HG03139 (cell line): ENCODE results near the gene FAM98C.

Experiments used
- ATAC-seq: cut with Tn5 transposase; IDR thresholded peaks from one replicate; pipeline ENCODE4 v1.9.1; 2021; ENCODE audit not compliant: unreplicated experiment

FAM98C gene

DNA sequence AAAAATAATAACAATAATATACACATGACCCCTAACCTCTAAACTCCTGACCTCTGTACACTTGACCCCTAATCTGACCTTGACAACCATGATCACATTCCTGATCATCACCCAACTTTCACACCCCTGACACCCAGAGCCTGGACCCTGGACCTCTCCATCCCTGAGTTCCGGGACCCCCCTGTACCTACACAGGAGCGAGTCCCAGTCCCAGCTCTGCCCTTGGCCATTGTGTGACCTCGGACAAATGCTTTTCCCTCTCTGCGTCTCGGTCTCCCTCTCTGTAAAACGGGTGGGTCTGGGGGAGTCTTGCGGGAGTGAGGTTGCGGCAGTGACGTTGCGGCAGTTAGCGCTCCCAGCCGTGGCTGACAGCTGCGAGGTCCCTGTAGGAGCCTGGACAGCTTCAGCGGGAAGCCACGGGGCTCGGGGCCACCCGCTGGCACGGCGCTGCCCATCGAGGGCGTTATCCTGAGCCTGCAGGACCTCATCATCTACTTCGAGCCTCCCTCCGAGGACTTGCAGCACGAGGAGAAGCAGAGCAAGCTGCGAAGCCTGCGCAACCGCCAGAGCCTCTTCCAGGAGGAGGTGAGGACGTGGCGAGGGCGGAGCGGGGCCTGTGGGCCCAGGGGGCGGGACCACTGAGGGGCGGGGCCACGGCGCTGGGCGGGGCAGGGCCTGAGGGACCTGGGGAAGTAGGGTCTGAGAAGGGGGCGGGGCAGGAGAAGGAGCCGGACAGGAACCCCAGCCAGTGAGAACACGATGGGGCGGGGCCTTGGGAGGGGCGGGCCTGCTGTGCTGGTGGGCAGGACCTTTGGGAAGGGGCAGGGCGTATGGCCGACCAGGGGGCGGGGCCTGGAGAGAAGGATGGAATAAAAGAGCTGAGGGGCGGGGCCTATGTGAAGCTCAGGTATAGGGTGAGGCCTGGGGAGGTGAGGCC is 49.8 kb downstream of the FAM98C start:
- ATAC-seq, result no peak

DNA sequence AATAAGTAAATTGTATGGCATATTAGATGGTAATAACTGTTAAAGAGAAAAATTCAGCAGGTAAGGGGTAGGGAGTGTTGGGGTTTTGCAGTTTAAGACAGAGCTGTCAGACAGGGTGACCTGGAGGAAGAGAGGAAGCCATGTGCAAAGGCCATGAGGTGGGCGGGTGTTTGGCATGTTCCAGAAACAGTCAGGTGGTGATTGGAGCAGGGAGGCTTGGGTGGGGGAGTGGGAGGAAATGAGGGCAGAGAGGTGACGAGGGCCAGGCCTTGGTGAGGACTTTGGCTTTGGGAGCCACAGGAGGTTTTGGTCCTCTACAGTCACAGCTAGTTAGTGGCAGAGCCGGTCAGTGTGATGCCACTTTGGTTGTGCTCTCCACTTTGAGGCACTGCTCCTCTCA is 50.7 kb downstream of the FAM98C start:
- no peak for ATAC-seq

DNA sequence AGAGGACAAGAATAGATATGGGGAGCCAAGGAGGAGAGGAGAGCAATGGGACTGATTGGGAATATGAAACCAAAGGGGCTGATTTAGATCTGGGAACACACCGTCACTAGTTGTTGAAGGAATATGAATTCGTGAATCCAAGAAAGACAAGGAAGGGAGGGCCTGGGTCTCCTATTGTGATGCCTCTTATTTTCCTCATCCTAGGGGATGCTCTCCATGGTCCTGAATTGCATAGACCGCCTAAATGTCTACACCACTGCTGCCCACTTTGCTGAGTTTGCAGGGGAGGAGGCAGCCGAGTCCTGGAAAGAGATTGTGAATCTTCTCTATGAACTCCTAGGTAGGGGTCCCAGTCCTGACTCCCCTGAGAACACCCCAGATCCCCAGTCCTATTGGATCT is 52.1 kb downstream of the FAM98C start:
- no peak for ATAC-seq

DNA sequence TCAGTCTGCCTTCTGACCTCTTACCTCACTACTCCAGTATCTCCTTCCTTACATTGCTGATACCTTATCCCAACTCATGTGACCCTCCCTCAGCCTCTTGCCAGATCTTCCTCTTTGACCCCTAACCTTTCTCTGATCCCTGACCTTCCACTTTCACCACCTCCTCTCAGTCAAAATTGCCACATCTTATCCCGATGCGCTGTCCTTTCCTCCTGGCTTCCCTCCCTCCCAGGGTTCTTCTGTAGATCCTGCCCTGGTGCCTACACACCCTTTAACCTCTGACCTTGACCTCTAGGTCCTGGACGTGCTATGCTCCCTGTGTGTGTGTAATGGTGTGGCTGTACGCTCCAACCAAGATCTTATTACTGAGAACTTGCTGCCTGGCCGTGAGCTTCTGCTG is 54.3 kb downstream of the FAM98C start:
- no peak for ATAC-seq

DNA sequence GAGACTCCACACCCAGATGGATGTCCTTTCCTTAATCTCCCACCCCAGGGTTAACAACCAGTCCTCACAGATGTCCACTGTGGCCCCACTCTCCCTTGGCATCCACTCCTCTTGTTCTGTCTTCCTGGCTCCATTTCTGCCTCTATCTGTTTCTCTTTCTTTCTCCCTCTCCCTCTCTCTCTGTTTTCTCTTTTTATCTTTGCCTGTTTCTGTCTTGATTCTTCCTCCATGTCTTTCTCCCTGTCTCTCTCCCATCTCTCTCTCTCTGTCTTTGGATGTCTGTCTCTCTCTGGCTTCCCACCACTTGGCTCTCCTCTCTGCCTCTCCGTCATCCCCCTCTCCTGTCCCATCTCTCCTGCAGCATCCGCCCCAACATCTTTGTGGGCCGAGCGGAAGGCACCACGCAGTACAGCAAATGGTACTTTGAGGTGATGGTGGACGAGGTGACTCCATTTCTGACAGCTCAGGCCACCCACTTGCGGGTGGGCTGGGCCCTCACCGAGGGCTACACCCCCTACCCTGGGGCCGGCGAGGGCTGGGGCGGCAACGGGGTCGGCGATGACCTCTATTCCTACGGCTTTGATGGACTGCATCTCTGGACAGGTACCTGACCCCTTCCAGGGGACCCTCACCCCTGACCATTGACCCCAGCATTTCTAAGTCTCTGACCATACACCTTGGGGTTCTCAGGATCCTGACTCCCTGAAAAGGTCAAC is 55.0 kb downstream of the FAM98C start:
- no peak for ATAC-seq
